Colonic mucosa (tissue), 4 donors: ENCODE results near the gene TRMT44. TPM values are rescaled to one million over a fixed set of nuclear protein-coding genes. Genes with fewer than 3 reads are reported as not detected.

ENCODE experiments used
- DNase-seq: peaks from one replicate; pipeline ENCODE4 v3.0.0-alpha.2; 2020
- H3K27ac ChIP-seq: fragments of 200-600 bp; one replicate; pipeline ENCODE4 v1.8.0; 2021
- H3K27me3 ChIP-seq: fragments of 200-600 bp; one replicate; pipeline ENCODE4 v1.8.0; 2021
- H3K36me3 ChIP-seq: fragments of 200-600 bp; one replicate; pipeline ENCODE4 v1.8.0; 2021
- H3K4me1 ChIP-seq: fragments of 200-600 bp; one replicate; pipeline ENCODE4 v1.8.0; 2021; ENCODE audit warnings: mild to moderate bottlenecking
- H3K4me3 ChIP-seq: fragments of 200-600 bp; one replicate; pipeline ENCODE4 v1.8.0; 2021
- H3K9ac ChIP-seq, 2 donors: one replicate each; pipeline ENCODE4 v1.7.0; 2013; ENCODE audit warnings: control low read depth in 2 of 2, low read depth in 2 of 2, low read length in 2 of 2
- H3K9me3 ChIP-seq: fragments of 200-600 bp; one replicate; pipeline ENCODE4 v1.8.0; 2021
- intact Hi-C: fragments of 100-400 bp; cut with DNase I; formaldehyde crosslinking; loops from one replicate; pipeline ENCODE4 v1.14.1; 2022
- total RNA-seq, 2 donors: library from RNA; stranded (reverse); fragmentation: NEBNext Ultra II Directional in 1 of 2; extraction: Animal tissue kit (Norgen Biotek cat#: 25700) in 1 of 2; gene quantifications; one replicate each; pipeline ENCODE4 v1.2.1, GENCODE V29; 2021
- TF ChIP-seq, protein P1 (sequence below): fragments of 200-600 bp; IDR thresholded peaks from one replicate; pipeline ENCODE4 v1.8.0; 2022; ENCODE audit warnings: antibody characterized with exemption, mild to moderate bottlenecking
- donor health status: healthy.
- donor health status: DM: no; HTN: no; CAD: no.
- donor health status: DM: no; HTN: no; CAD: no.

The TRMT44 gene
- total RNA-seq, 2 donors from 2014 or later, result 10.3 to 15.6 TPM

GRCh38 chr4:8399298-8399697 is 41.3 kb upstream of the TRMT44 start:
- TF ChIP-seq, protein P1, sequence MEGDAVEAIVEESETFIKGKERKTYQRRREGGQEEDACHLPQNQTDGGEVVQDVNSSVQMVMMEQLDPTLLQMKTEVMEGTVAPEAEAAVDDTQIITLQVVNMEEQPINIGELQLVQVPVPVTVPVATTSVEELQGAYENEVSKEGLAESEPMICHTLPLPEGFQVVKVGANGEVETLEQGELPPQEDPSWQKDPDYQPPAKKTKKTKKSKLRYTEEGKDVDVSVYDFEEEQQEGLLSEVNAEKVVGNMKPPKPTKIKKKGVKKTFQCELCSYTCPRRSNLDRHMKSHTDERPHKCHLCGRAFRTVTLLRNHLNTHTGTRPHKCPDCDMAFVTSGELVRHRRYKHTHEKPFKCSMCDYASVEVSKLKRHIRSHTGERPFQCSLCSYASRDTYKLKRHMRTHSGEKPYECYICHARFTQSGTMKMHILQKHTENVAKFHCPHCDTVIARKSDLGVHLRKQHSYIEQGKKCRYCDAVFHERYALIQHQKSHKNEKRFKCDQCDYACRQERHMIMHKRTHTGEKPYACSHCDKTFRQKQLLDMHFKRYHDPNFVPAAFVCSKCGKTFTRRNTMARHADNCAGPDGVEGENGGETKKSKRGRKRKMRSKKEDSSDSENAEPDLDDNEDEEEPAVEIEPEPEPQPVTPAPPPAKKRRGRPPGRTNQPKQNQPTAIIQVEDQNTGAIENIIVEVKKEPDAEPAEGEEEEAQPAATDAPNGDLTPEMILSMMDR, result no peak
- Histone ChIP-seq H3K4me3 (no peak overlapping the region), H3K9me3 (no peaks in the 10 kb centered on the region), H3K9ac (no peak overlapping the region), H3K27me3 (no peaks in the 10 kb centered on the region), H3K36me3 (no peaks in the 10 kb centered on the region), H3K27ac (no peak overlapping the region), H3K4me1 (no peaks in the 10 kb centered on the region)
- intact Hi-C loops, result no loop called here
- no peak for DNase-seq

DNA sequence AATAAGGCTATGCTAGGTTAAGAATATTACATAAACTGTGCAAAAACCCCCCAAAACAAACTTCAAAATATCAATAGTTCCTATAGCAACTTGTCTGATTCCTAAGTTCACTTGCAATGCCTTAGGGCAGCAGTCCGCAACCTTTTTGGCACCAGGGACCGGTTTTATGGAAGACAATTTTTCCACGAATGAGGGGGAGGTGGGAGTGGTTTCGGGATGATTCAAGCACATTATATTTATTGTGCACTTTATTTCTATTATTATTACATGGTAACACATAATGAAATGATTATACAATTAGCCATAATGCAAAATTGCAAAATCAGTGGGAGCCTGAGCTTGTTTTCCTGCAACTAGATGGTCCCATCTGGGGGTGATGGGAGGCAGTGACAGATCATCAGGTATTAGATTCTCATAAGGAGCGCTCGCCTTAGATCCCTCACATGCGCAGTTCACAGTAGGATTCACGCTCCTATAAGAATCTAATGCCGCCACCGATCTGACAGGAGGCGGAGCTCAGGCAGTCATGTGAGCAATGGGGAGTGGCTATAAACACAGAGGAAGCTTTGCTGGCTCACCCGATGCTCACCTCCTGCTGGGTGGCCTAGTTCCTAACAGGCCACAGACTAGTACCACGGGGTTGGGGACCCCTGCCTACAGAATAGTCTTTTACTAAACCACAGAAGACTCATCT is 39.8 kb upstream of the TRMT44 start:
- no peak for DNase-seq
- no peaks in the 10 kb centered on the region for H3K4me1 ChIP-seq
- no peak overlapping the region for H3K4me3 ChIP-seq
- no peak overlapping the region for H3K9ac ChIP-seq
- intact Hi-C loops, result loop anchor here (5.0 kb wide), 3 partner anchors 133 to 218 kb away; partner anchors contain the start of gene HTRA3
- no peaks in the 10 kb centered on the region for H3K36me3 ChIP-seq
- H3K27me3 ChIP-seq, result no peaks in the 10 kb centered on the region
- TF ChIP-seq, protein P1, result no peak
- no peak overlapping the region for H3K27ac ChIP-seq
- H3K9me3 ChIP-seq, result no peaks in the 10 kb centered on the region

DNA sequence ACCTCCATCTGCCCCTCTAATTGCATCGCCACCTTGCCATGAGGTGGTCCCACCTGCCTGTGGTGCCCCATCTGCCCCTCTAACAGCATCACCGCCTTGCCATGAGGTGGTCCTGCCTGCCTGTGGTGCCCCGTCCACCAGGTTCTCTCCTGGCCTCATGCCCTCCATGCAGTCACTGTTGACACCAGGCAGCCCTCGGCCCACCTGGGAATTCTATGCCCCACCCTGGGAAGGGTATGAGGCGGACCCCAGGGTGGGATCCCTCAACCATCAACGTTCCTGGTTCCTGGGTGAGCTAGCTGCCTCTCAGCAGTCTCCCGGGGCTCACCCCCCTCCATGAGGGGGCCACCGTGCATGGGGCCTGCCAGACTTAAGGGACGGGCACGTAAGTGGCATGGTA is 38.9 kb upstream of the TRMT44 start:
- H3K9me3 ChIP-seq, result no peaks in the 10 kb centered on the region
- no peak overlapping the region for H3K9ac ChIP-seq
- H3K4me1 ChIP-seq, result no peaks in the 10 kb centered on the region
- DNase-seq, result no peak
- TF ChIP-seq, protein P1, result no peak
- intact Hi-C loops, result loop anchor here (5.0 kb wide), 3 partner anchors 134 to 219 kb away; partner anchors contain the start of gene HTRA3
- H3K27me3 ChIP-seq, result no peaks in the 10 kb centered on the region
- H3K27ac ChIP-seq, result no peak overlapping the region
- no peak overlapping the region for H3K4me3 ChIP-seq
- no peaks in the 10 kb centered on the region for H3K36me3 ChIP-seq

DNA sequence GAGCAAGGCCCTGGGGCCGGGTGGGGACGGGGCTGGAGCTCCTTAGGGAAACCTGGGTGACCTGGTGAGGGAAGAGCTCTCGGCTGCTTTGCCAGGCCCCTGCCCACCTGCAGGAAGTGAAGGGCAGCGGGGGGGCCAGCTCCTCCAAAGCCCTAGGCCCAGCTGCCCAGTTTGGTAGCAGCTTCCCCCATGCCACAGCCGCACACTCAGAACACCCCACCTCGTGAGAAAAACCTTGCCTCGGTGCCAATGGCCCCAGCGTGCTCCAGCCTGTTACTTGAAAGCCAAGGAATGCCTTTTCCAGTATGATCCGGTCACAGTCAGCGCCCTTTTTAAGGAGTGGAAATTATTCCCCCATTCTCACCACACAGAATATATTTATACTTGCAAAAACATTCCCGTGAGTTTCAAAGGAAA is 38.4 kb upstream of the TRMT44 start:
- Histone ChIP-seq H3K9me3 (no peaks in the 10 kb centered on the region), H3K27me3 (no peaks in the 10 kb centered on the region), H3K36me3 (no peaks in the 10 kb centered on the region), H3K9ac (no peak overlapping the region), H3K4me1 (no peaks in the 10 kb centered on the region), H3K4me3 (no peak overlapping the region), H3K27ac (no peak overlapping the region)
- DNase-seq, result no peak
- intact Hi-C loops, result loop anchor here (5.0 kb wide), 3 partner anchors 135 to 220 kb away; partner anchors contain the start of gene HTRA3
- TF ChIP-seq, protein P1, result no peak

DNA sequence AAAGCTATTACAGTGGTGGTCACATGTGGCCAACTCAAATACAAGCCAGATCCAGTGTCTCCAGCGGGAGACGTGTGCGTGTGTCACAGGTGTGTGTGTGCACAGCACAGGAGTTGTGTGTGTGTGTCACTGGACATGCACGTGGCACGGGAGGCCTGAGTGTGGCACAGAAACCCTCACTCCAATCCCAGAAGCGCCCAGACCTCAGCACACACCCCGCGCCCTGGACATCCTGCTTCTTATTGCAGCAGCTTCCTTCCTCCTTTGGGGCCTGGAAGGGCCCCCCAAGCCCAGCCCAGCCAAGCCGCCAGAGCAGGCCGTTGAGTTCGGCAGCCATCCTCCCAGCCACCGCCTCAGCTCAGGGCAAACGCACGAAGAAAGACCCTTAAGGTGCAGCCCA is 37.9 kb upstream of the TRMT44 start:
- Histone ChIP-seq H3K27me3 (no peaks in the 10 kb centered on the region), H3K9ac (no peak overlapping the region), H3K27ac (no peak overlapping the region), H3K4me1 (no peaks in the 10 kb centered on the region), H3K36me3 (no peaks in the 10 kb centered on the region), H3K4me3 (no peak overlapping the region), H3K9me3 (no peaks in the 10 kb centered on the region)
- TF ChIP-seq, protein P1, result no peak
- no peak for DNase-seq
- intact Hi-C loops, result loop anchor here (5.0 kb wide), 3 partner anchors 135 to 220 kb away; partner anchors contain the start of gene HTRA3
